SK-N-SH treated with all-trans-retinoic acid at 6 μM for 48 hours (cell line): ENCODE results near the gene DES.

Experiments
- CREB5 ChIP-seq: fragments of 250-450 bp; sonication (Bioruptor Pico); IDR thresholded peaks from 2 replicates; pipeline ENCODE4 v1.5.1; 2020; ENCODE audit warnings: low read depth, mild to moderate bottlenecking, moderate library complexity
- ESRRG ChIP-seq: fragments of 250-450 bp; sonication (Bioruptor Pico); IDR thresholded peaks from 2 replicates; pipeline ENCODE4 v1.6.1; 2021; ENCODE audit warnings: mild to moderate bottlenecking
- GLIS3 ChIP-seq: fragments of 250-450 bp; sonication (Bioruptor Pico); IDR thresholded peaks from 2 replicates; pipeline ENCODE4 v1.5.0; 2020; ENCODE audit warnings: mild to moderate bottlenecking, moderate library complexity
- PATZ1 ChIP-seq: fragments of 250-450 bp; sonication (Bioruptor Pico); IDR thresholded peaks from 2 replicates; pipeline ENCODE4 v1.8.0; 2020; ENCODE audit warnings: mild to moderate bottlenecking, moderate library complexity, borderline replicate concordance
- SNAI2 ChIP-seq: fragments of 250-450 bp; sonication (Bioruptor Pico); IDR thresholded peaks from 2 replicates; pipeline ENCODE4 v1.5.0; 2020; ENCODE audit warnings: mild to moderate bottlenecking, moderate library complexity
- TSHZ2 ChIP-seq: fragments of 250-450 bp; sonication (Bioruptor Pico); IDR thresholded peaks from 2 replicates; pipeline ENCODE4 v1.5.0; 2020; ENCODE audit warnings: mild to moderate bottlenecking, moderate library complexity
- ZC3H10 ChIP-seq: fragments of 250-450 bp; sonication (Bioruptor Pico); IDR thresholded peaks from 2 replicates; pipeline ENCODE4 v1.5.1; 2021; ENCODE audit warnings: mild to moderate bottlenecking, moderate library complexity
- ZFP3 ChIP-seq: fragments of 250-450 bp; sonication (Bioruptor Pico); IDR thresholded peaks from 2 replicates; pipeline ENCODE4 v1.5.0; 2020; ENCODE audit warnings: mild to moderate bottlenecking, moderate library complexity
- ZNF70 ChIP-seq: fragments of 450-650 bp; formaldehyde crosslinking; IDR thresholded peaks from 2 replicates; pipeline ENCODE4 v1.5.0; 2020; ENCODE audit warnings: mild to moderate bottlenecking, moderate library complexity
- TF ChIP-seq, protein P1 (sequence below): fragments of 250-450 bp; sonication (Bioruptor Pico); IDR thresholded peaks from 2 replicates; pipeline ENCODE4 v1.8.0; 2021; ENCODE audit warnings: low read depth, mild to moderate bottlenecking, moderate library complexity, borderline replicate concordance

- TF ChIP-seq ESRRG (CRISPR knock-in tag) (no peak), TSHZ2 (no peak), SNAI2 (no peak), ZC3H10 (CRISPR knock-in tag) (no peak), CREB5 (CRISPR knock-in tag) (no peak), GLIS3 (CRISPR knock-in tag) (no peak), ZNF70 (no peak), ZFP3 (CRISPR knock-in tag) (no peak), PATZ1 (CRISPR knock-in tag) (no peak)
- TF ChIP-seq, protein P1, sequence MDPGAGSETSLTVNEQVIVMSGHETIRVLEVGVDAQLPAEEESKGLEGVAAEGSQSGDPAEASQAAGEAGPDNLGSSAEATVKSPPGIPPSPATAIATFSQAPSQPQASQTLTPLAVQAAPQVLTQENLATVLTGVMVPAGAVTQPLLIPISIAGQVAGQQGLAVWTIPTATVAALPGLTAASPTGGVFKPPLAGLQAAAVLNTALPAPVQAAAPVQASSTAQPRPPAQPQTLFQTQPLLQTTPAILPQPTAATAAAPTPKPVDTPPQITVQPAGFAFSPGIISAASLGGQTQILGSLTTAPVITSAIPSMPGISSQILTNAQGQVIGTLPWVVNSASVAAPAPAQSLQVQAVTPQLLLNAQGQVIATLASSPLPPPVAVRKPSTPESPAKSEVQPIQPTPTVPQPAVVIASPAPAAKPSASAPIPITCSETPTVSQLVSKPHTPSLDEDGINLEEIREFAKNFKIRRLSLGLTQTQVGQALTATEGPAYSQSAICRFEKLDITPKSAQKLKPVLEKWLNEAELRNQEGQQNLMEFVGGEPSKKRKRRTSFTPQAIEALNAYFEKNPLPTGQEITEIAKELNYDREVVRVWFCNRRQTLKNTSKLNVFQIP (CRISPR knock-in tag): no peak
Observed at GRCh38 chr2:219438453-219438852, 20.3 kb downstream of the DES start.
